ENCODE measurements around the gene SNX33. TPM values are rescaled to one million over a fixed set of nuclear protein-coding genes. Genes with fewer than 3 reads are reported as not detected.

The SNX33 gene
- total RNA-seq, 1 donor from 2014 or later, result 14.5 TPM

- DNase-seq, result no peak
These were observed 3.3 kb upstream of the SNX33 start for GRCh38 chr15:75644376-75644775.

DNA sequence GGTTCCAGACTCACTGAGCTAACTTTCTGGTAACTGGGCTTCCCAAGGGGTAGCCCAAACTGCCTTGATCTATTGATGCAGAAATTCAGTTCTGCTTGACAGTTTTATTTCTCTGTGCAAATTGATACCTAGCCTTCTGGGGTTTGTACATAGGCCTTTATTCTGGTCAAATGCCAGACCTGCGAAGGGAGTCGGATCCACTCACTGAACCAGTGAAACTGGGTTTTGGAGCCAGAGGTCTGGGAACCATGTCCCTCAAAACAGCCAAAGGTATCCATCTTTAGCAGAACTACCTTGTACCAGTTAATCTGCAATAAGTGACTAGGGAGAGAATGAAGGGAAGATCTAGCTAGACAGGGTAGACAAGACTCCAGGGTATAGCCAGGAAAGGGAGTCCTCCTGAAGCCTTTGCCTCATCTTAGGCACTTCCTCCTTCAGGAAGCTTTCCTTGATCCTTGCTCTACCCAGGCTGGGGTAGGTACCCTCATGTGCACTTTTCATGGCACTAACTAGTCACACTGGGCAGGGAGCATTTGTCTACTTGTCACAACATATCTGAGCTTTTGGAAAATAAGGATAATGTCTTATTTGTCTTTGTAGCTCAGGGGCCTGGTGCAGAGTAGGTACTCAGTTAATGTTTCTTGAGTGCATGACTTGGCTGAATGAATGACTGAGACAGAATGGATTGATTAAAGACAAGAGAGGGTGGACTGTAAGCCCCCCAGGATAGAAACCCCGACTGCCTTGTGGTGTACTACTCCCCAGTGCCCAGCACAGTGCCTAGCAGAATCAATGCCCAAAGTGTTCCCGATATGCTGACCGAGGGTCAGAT, 1.4 kb upstream of the SNX33 start:
- DNase-seq, result no peak

- DNase-seq, result no peak
These were observed 758 bp upstream of the SNX33 start for GRCh38 chr15:75646944-75647364.

DNA sequence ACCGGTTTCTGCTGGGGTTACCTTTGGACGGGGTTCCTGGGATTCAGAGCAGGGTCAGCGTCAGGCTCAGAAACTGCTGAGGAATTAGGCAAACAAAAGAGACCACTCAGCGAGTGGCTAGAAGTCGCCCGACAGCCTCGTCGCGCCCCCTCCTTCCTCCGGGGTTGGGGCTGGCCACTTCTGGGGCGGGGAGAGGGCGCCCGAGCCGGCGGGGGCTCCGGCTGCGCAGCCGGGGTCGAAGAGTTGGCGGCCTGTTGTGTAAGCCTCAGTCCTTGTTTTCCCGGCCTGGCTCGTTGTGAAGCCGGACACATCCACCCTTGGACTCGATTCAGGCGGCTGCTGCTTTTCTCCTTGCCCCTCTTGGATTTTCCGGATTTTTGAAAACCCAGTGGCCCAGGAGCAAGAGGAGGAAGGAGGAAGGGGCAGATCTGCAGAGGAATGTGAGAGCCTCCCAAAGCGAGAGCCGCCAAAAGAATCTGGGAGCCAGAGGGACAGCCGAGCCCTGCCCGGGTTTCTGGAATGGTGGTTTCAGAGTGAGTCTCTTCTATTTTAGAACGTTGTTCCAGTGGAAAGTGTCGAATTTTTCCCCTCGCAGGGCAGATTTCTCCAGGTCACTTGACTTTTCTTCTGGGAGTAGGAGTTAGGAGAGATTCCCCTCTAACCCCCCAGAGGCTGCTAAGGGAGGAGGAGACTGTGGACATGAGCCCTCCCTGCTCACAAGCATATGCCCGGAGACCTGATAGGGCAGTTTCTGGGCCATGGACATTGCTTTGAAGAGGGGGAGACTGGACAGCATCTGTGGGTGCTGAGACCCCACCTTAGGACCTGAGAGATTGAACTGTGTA, 666 bp downstream of the SNX33 start:
- peak; percentile 57 for DNase-seq

DNA sequence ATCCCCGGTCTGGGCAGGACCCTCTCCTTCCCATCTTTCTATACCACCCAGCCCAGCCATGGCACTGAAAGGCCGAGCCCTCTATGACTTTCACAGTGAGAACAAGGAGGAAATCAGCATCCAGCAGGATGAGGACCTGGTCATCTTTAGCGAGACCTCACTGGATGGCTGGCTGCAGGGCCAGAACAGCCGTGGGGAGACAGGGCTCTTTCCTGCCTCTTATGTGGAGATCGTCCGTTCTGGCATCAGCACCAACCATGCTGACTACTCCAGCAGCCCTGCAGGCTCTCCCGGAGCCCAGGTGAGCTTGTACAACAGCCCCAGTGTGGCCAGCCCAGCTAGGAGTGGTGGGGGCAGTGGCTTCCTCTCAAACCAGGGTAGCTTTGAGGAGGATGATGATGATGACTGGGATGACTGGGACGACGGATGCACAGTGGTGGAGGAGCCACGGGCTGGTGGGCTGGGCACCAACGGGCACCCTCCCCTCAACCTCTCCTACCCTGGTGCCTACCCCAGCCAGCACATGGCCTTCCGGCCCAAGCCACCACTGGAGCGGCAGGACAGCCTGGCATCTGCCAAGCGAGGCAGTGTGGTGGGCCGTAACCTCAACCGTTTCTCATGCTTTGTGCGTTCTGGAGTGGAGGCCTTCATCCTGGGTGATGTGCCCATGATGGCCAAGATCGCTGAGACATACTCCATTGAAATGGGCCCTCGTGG, 1.5 kb downstream of the SNX33 start:
- DNase-seq, result no peak

GRCh38 chr15:75649848-75650247, 2.1 kb downstream of the SNX33 start:
- no peak for DNase-seq

- DNase-seq, result no peak
These were observed 3.4 kb downstream of the SNX33 start for GRCh38 chr15:75650908-75651809.

DNA sequence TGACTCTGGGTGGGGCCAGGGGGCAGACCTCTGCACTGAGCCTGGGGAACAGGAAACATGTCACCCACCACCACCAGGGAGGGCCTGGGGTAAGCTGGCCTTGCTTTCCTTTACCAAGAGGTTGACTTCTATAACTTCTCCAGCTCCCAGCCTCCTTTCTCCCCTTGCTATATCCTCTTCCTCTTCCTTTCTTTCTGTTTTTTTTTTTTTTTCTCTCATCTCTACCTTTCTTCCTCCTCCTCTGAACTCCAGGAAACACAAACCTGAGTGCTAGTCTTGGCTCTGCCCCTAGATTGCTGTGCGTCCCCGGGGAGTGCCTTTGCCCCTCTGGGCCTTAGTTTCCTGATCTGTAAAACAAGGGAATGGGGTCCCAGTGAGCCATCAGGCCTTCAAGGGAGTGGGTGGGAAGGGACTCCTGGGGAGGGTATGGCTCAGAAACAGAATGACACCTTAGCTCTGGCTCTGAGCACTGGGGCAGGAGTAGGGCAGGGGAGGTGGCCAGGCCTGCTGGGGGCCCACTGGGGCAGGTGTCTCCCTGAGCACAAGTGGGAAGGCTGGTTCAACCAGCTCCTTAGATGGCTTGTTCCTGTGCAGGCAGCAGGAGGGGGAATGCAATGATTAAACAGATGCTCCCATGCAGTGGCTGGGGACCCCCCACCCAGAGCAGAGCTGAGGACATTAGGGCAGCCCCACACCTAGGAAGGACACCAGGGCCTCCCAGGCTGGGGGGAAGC, 4.3 kb downstream of the SNX33 start:
- DNase-seq, result no peak

DNA sequence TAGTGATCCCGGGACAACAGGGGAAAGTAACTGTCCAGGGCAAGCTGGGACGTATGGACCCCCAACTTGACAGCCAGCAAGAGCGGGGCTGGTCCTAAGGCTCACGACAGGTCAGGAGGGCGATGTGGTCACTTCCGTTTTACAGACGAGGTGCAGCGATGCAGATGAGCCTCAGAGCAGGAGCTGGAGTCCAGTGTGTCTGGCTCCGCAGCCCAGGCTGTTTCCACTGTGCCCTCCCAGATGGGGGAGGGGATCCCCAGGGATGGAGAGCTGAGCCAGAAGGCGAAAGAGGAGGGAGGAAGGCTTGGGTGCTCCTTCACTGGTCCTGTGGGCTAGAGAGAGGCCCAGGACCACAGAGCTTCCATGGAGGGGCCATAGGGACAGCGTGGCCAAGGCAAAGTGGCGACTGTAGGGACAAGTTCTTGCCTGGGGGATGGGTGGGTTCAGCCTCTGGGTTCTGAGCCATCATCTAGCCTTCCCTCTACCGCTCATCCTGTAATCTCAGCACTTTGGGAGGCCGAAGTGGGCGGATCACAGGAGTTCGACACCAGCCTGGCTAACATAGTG, 5.7 kb downstream of the SNX33 start:
- DNase-seq, result no peak

DNA sequence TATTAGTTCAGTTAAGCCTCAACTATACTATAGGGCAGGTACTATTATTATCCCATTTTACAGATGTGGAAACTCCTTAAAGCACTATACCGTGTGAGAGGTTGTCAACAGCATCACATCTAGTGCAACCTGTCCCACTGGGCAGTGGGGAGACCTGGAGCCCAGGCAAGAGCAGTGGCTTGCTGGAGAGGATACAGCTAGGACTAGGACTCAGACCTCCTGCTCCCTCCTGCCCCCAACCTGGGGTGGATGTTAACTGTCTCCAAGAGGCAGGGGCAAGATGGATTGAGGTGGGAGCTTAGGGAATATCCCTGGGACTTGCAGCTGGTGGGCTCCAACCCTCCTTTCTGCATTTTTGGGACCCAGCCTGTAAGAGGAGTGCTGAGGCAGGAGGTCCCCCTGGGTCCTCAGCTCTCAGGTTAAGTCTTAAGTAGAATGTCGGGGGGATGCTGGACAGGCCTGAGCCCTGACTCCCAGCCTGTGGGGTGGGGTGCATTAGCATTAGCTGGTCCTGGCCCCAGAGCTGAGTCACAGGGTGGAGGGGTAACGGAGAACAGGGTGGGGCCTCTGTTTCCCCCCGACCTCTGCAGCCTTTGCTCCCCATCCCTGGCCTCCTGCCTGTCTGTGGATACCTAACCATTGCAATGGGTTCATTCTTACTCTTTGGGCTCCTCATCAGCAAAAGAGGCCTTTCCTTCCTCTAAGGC, 6.6 kb downstream of the SNX33 start:
- DNase-seq, result no peak

- no peak for DNase-seq
These were observed 8.2 kb downstream of the SNX33 start for GRCh38 chr15:75655931-75656330.

DNA sequence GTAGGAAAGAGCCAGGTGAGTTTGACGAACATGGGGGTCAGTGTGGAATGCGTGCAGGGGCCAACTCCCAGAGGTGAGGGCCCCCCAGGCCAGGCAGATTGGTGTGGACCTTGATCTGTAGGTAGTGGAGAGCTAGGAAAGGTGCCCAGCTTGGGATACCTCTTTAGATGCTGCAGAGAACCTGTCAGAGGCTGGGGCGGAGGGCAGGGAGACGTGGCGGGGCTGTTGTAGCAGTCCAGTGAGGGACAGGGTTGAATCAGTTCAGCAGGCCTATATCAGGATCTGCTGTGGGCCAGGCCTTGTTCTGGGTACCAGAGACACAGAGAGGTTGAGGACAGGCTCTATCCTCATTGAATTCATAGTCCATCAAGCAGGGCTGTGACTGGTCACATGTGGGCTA, 8.6 kb downstream of the SNX33 start:
- DNase-seq, result no peak

GRCh38 chr15:75656813-75657212, 9.1 kb downstream of the SNX33 start:
- no peak for DNase-seq

DNA sequence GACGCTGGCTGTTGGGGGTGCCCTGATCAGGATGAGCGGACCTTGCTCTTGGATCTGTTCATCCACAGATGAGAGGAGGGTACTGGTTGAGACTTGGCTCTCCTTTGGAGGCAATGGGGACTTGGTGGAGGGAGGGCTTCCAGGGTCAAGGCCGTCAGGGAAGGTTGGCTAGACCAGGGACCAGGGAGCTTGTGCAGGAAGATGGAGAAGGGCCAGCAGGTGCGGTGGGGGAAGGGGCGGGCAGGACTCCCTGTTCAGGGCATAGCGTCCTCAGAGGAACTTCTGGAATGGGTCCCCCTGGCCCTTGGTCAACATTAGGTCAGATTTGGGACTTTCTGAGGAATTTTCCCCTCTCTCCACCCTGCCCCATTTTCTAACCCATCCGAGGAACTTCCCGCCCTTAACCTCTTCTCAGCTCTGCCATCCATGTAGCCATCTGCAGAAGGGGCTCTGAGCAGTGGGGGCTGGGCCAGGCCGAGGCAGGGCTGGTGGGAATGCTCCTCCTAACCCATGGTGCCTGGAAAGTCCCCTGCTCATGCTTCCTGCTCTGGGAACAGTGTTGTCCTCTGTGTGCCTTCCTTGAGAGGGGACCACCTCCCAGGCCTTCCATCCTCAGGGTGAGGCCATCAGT, 11.5 kb downstream of the SNX33 start:
- no peak for DNase-seq

DNA sequence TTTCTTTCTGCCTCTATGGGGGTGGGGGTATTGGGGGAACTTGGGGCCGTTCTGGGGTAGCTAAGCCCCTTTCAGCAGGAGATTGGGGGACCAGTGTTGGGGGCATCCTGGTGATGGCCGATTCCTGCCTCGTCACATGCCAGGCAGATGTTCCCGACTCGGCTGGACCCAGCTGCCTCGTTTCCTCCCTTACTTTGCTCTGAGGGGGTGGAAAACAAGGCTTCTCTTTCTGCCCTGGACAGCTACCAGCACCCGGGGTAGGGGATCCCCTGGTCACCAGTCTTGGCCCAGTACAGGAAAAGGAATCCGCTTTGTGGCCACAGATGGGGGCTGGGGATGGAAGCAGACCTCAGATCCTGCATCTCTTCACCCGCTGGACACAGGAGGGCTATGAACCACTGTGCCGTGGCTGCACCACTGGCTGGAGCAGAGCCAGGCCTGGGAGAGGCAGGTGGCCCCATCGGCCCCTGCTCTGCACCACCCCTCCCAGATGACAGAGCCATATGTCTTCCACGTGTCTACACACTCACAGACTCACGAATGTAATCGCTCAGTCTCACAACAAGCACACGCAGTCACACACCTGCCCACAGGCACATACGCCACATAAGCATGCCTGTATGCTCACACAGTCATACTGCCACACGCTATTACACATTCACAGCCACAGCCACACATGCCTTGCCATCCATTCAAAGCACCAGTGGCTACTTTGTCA, 12.4 kb downstream of the SNX33 start:
- peak; percentile 48 for DNase-seq

- DNase-seq, result peak; percentile 81
These were observed 13.5 kb downstream of the SNX33 start for GRCh38 chr15:75661100-75661755.

DNA sequence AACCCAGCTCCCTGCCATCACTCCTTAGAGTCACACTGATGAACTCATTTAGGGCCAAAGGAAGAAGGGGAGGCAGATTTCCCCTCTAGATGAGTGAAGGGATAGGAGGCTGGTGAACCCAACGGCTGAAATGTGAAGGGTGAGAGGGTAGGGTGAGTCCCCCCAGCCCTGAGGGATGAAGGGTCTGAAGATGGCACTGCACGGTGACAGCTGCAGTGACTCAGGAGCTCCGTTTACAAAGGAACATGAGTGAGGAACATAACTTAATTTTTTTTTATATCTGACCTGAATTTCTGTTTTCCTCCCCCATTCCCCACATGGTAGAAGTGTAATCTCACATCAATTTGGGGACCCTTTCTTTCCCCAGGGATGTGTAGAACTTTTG, 14.0 kb downstream of the SNX33 start:
- no peak for DNase-seq

- DNase-seq, result no peak
These were observed 15.3 kb downstream of the SNX33 start for GRCh38 chr15:75662823-75663519.
